ENCODE results near the gene TUBA4B. TPM values are rescaled to one million over a fixed set of nuclear protein-coding genes. Genes with fewer than 3 reads are reported as not detected.

Gene TUBA4B
- total RNA-seq, 1 donor from 2014 or later: not detected

DNA sequence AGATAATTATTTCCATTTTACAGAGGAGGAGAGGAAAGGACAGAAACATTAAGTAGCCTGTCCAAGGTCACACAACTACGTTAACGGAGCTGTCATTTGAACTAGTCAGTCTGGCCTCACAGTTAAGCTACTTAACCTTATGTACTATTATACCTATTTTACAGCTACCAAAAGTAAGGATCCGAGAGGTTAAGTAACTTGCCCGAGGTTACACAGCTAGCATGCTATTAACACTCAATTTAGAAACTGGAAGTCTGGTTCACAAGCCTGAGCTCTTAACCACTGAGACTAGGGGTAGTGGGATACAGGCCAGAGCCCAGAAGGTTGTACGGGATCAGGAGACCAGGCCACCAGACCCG lies 8.3 kb upstream of the TUBA4B start:
- H3K9me3 Mint-ChIP-seq: no peaks in the 10 kb centered on the region
- TF ChIP-seq, protein P1, sequence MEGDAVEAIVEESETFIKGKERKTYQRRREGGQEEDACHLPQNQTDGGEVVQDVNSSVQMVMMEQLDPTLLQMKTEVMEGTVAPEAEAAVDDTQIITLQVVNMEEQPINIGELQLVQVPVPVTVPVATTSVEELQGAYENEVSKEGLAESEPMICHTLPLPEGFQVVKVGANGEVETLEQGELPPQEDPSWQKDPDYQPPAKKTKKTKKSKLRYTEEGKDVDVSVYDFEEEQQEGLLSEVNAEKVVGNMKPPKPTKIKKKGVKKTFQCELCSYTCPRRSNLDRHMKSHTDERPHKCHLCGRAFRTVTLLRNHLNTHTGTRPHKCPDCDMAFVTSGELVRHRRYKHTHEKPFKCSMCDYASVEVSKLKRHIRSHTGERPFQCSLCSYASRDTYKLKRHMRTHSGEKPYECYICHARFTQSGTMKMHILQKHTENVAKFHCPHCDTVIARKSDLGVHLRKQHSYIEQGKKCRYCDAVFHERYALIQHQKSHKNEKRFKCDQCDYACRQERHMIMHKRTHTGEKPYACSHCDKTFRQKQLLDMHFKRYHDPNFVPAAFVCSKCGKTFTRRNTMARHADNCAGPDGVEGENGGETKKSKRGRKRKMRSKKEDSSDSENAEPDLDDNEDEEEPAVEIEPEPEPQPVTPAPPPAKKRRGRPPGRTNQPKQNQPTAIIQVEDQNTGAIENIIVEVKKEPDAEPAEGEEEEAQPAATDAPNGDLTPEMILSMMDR (conservative IDR thresholded peaks at IDR 0.05): no peak
- peak overlapping the region; percentile 95 for H3K4me3 Mint-ChIP-seq
- peaks cover 13% of the 10 kb centered on the region for H3K4me1 Mint-ChIP-seq (ENCODE audit: unreplicated experiment)
- DNase-seq (ENCODE audit: extremely low spot score, unreplicated experiment): no peak
- H3K36me3 Mint-ChIP-seq: no peaks in the 10 kb centered on the region
- H3K27ac Mint-ChIP-seq: peak overlapping the region; percentile 93
- H3K27me3 Mint-ChIP-seq: no peaks in the 10 kb centered on the region

DNA sequence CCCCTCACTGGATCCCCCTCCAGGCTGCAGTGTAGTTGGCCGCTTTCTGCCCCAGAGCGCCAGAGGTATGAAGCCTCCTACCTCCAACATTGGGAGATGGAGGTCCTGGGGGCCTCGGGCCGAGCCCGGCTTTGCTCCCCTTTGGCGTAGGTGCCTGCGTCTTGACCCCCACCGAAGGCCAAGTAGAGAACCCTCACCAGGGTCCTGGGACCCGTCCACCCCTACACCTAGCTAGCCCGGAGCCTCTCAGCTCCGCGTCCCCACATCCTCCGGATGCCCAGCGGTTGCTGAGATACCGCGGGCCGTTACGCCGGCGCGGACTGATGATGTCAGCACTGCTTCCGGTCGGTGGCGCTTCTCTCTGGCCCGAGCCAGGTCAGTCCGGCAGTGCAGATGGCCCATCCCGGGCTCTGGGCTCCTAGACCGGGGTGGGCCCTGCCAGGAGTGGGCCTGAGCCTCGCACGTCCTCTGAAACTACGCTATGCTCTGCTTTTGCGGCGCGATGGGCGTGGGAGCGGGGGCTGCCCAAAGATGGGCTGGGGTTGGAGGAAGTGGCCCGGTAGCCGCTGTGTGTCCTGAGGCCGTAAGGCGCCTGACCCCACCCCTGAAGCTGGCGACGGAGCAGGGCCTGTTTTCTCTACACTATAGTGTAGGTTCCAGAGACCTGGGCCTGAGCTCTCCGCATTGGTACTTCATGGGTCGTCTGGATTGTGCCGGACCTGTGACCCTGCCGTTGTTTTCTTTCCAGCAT lies 7.7 kb upstream of the TUBA4B start, which contains the start of the genes GLB1L and STK16:
TSS of gene GLB1L (minus strand) at position 297 of the 751 bp plus-strand sequence. CDS start 1,871 bp downstream, outside the sequence.
TSS of gene STK16 (plus strand) at position 332 of the 751 bp plus-strand sequence. CDS start 521 bp downstream, outside the sequence.
- DNase-seq (ENCODE audit: extremely low spot score, unreplicated experiment): peak; percentile 95
- Mint-ChIP-seq H3K4me3 (peak within 1 kb of the TSS; percentile 95), H3K27ac (peak within 1 kb of the TSS; percentile 93), H3K4me1 (ENCODE audit: unreplicated experiment) (peaks cover 14% of the 10 kb centered on the region), H3K36me3 (no peaks in the 10 kb centered on the region), H3K27me3 (no peaks in the 10 kb centered on the region), H3K9me3 (no peaks in the 10 kb centered on the region)
- TF ChIP-seq, protein P1 (conservative IDR thresholded peaks at IDR 0.05): no peak

DNA sequence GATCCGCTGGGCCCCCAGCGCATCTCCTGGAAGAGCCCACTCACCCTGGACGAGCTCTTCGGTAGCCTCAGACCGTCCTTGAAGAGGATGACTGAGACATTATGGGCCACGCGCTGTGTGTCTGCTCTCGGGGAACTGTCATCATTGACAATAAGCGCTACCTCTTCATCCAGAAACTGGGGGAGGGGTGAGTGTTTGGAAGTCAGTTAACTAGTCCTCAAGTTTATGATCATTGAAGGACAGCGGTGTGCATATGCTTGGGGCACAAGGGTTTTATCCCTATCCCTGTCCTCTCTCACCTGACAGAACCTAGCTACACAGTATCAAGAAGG lies 7.2 kb upstream of the TUBA4B start:
- Mint-ChIP-seq H3K27me3 (peaks cover 2% of the 10 kb centered on the region), H3K4me3 (peak overlapping the region; percentile 95), H3K27ac (peak overlapping the region; percentile 93), H3K9me3 (no peaks in the 10 kb centered on the region), H3K4me1 (ENCODE audit: unreplicated experiment) (peaks cover 14% of the 10 kb centered on the region), H3K36me3 (no peaks in the 10 kb centered on the region)
- no peak for DNase-seq (ENCODE audit: extremely low spot score, unreplicated experiment)
- TF ChIP-seq, protein P1 (conservative IDR thresholded peaks at IDR 0.05): no peak

DNA sequence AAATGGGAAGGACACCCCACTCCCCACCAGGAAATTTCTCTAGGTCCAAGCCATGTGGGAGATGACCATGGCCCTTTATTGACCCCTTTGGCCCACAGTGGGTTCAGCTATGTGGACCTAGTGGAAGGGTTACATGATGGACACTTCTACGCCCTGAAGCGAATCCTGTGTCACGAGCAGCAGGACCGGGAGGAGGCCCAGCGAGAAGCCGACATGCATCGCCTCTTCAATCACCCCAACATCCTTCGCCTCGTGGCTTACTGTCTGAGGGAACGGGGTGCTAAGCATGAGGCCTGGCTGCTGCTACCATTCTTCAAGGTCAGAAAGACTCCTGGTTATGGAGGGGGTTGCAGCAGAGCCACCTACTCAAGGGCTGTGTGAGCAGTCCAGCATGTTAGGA lies 6.5 kb upstream of the TUBA4B start:
- peak overlapping the region; percentile 95 for H3K4me3 Mint-ChIP-seq
- H3K4me1 Mint-ChIP-seq (ENCODE audit: unreplicated experiment): peaks cover 14% of the 10 kb centered on the region
- no peaks in the 10 kb centered on the region for H3K9me3 Mint-ChIP-seq
- H3K36me3 Mint-ChIP-seq: no peaks in the 10 kb centered on the region
- peak overlapping the region; percentile 93 for H3K27ac Mint-ChIP-seq
- TF ChIP-seq, protein P1 (conservative IDR thresholded peaks at IDR 0.05): no peak
- H3K27me3 Mint-ChIP-seq: peaks cover 9% of the 10 kb centered on the region
- DNase-seq (ENCODE audit: extremely low spot score, unreplicated experiment): no peak

DNA sequence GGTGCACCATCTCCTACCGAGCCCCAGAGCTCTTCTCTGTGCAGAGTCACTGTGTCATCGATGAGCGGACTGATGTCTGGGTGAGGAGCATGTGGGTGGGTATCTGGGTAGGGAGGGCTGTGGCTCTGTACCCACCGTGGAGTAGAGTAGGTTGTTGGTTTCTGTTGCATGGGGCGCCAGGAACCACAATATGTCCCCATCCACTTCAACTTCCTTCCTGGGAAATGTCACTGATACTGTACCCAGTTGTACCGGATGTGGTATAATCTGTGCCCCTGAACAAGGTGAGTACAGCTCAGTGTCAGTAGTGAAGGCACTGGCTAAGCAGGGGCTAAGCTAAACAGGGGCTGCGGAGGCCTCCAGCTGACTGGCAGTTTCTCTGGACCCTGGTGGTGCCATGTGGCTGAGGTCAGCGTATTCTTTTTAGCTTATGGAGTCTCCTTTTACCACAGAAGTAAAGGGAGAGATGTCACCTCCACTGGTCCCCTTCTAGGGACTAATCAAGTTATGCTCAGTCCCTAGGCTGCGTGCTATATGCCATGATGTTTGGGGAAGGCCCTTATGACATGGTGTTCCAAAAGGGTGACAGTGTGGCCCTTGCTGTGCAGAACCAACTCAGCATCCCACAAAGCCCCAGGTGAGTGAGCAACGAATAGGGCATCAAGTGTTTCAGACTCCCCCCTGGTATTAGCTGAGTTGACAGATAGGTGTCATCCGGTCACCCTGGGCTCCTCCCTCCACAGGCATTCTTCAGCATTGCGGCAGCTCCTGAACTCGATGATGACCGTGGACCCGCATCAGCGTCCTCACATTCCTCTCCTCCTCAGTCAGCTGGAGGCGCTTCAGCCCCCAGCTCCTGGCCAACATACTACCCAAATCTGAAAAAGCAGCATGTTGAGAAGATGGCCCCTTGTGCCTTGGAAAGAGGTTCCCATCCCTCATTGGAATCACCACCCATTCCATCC lies 5.1 kb upstream of the TUBA4B start:
- no peak for DNase-seq (ENCODE audit: extremely low spot score, unreplicated experiment)
- Mint-ChIP-seq H3K27ac (peak overlapping the region; percentile 98), H3K36me3 (no peaks in the 10 kb centered on the region), H3K27me3 (peaks cover 23% of the 10 kb centered on the region), H3K4me3 (peak overlapping the region; percentile 81), H3K4me1 (ENCODE audit: unreplicated experiment) (peaks cover 14% of the 10 kb centered on the region), H3K9me3 (no peaks in the 10 kb centered on the region)
- TF ChIP-seq, protein P1 (conservative IDR thresholded peaks at IDR 0.05): no peak

Data from type B pancreatic cell (in vitro differentiated cells).